Hepatocyte (in vitro differentiated cells): ENCODE results near the gene CEP112.

ENCODE experiments used
- EZH2 ChIP-seq: fragments of 200-600 bp; sonication (generic); IDR thresholded peaks from 2 replicates; pipeline ENCODE4 v1.6.1; 2016; ENCODE audit warnings: antibody characterized with exemption, mild to moderate bottlenecking, borderline replicate concordance
- EZH2phosphoT487 ChIP-seq: fragments of 200-600 bp; sonication (generic); IDR thresholded peaks from one replicate; pipeline ENCODE4 v1.6.1; 2018; ENCODE audit warnings: antibody characterized with exemption, mild to moderate bottlenecking, low read depth, moderate library complexity; ENCODE audit not compliant: unreplicated experiment, severe bottlenecking
- TF ChIP-seq, protein P1 (sequence below): fragments of 200-600 bp; sonication (generic); IDR thresholded peaks from 2 replicates; pipeline ENCODE4 v1.5.1; 2016; ENCODE audit warnings: antibody characterized with exemption, mild to moderate bottlenecking; ENCODE audit not compliant: poor library complexity

- TF ChIP-seq, protein P1, sequence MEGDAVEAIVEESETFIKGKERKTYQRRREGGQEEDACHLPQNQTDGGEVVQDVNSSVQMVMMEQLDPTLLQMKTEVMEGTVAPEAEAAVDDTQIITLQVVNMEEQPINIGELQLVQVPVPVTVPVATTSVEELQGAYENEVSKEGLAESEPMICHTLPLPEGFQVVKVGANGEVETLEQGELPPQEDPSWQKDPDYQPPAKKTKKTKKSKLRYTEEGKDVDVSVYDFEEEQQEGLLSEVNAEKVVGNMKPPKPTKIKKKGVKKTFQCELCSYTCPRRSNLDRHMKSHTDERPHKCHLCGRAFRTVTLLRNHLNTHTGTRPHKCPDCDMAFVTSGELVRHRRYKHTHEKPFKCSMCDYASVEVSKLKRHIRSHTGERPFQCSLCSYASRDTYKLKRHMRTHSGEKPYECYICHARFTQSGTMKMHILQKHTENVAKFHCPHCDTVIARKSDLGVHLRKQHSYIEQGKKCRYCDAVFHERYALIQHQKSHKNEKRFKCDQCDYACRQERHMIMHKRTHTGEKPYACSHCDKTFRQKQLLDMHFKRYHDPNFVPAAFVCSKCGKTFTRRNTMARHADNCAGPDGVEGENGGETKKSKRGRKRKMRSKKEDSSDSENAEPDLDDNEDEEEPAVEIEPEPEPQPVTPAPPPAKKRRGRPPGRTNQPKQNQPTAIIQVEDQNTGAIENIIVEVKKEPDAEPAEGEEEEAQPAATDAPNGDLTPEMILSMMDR = no peak
- TF ChIP-seq EZH2 = no peak
- TF ChIP-seq EZH2phosphoT487 = no peak
Measured at GRCh38 chr17:65660947-65661346, 531.0 kb downstream of the CEP112 start.
